Cardiac fibroblast (primary cell): ENCODE data around the gene RABL2B.

Source experiments
- DNase-seq, 2 donors: peaks; one replicate each; pipeline versions ENCODE4 v3.0.0 to v3.0.0-alpha.2; 2010; ENCODE audit warnings: low read depth in 2 of 2
- H3K4me3 ChIP-seq, 2 donors: replicated peaks in 1 of 2; 1 replicate in 1 of 2; 2 replicates in 1 of 2; pipeline ENCODE4 v1.5.1; 2011; ENCODE audit warnings: low read depth in 2 of 2, low read length in 2 of 2, mild to moderate bottlenecking in 2 of 2, moderate library complexity in 1 of 2
- TF ChIP-seq, protein P1 (sequence below): IDR thresholded peaks from one replicate; pipeline ENCODE4 v1.5.1; 2011; ENCODE audit warnings: low read depth, mild to moderate bottlenecking, low read length, inconsistent platforms

RABL2B gene

DNA sequence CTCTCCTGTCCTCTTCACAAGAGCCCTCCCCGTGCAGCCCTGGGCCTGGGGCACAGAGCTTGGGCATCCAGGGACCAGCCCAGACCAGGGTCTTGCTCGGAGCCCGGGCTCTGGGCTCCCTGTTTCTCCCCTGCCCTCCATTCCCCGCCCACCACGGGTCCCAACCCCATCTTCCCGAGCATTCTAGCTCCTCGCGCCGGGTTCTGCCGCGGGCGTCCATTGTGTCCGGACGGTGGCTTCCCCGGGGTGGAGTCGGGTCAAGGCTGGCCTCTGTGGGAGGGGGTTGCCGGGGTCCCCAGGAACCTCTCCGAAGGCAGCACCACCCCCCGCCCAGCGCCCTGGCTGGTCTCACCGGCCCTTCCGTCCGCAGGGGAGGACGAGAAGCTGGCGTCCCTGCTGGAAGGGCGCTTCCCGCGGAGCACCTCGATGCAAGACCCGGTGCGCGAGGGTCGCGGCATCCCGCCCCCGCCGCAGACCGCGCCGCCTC is 63.6 kb downstream of the RABL2B start:
- TF ChIP-seq, protein P1, sequence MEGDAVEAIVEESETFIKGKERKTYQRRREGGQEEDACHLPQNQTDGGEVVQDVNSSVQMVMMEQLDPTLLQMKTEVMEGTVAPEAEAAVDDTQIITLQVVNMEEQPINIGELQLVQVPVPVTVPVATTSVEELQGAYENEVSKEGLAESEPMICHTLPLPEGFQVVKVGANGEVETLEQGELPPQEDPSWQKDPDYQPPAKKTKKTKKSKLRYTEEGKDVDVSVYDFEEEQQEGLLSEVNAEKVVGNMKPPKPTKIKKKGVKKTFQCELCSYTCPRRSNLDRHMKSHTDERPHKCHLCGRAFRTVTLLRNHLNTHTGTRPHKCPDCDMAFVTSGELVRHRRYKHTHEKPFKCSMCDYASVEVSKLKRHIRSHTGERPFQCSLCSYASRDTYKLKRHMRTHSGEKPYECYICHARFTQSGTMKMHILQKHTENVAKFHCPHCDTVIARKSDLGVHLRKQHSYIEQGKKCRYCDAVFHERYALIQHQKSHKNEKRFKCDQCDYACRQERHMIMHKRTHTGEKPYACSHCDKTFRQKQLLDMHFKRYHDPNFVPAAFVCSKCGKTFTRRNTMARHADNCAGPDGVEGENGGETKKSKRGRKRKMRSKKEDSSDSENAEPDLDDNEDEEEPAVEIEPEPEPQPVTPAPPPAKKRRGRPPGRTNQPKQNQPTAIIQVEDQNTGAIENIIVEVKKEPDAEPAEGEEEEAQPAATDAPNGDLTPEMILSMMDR = no peak
- no peak overlapping the region for H3K4me3 ChIP-seq
- no peak for DNase-seq

DNA sequence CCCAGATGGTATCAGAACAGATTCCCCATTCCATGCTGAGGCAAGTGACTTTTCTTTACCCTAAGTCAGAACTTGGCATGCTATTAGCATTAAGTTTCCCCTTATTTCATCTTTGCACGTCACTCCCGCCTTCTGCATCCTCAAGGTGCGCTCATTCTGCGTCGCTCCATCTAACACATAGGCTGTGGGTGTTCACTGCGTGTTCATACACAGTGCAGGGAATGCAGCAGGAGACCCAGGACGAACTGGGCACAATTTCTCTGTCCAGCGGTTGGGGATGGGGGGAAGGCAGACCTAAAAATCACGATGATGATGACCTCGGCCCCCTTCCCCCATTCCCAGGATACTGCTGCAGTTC is 65.1 kb downstream of the RABL2B start:
- TF ChIP-seq, protein P1 = no peak
- DNase-seq = no peak
- no peak overlapping the region for H3K4me3 ChIP-seq

DNA sequence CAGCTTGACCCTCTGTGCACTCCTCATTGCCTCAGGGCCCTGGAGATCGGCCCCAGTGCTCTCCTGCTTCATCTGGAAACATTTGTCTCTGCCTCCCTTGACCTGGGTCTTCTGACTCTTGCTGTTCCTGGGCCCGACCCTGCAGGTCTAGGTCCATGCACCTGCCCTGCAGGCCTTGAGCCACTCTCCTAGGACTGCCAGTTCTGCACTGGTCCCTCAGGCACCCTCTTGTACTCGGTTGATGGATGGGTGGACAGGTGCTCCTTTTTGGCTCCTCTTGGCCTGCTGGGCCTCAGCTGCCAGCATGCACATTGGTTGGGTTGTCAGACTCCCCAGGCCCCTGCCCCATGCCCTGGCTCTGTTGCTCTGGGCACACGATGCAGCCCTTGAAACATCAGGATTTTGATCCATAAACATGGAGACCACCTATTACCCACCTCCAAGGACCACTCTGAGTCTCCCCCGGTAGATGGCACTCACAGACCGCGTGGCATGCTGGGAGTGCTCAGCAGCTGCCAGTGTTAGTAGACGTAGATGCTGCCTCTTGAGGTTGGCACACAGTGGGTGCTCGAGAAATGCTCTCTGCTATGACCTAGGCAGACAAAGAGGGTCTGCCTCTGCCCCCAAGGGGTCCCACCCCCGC is 65.6 kb downstream of the RABL2B start:
- no peak for DNase-seq
- TF ChIP-seq, protein P1 = no peak
- no peak overlapping the region for H3K4me3 ChIP-seq
